Left ventricle myocardium inferior (tissue), 1 donor: ENCODE measurements around the gene AJAP1. TPM values are rescaled to one million over a fixed set of nuclear protein-coding genes. Genes with fewer than 3 reads are reported as not detected.

ENCODE experiments used
- DNase-seq: peaks from one replicate; pipeline ENCODE4 v3.0.0-alpha.2; 2020
- H3K27ac ChIP-seq: fragments of 200-600 bp; replicated peaks from 2 replicates; pipeline ENCODE4 v1.8.0; 2021
- H3K27me3 ChIP-seq: fragments of 200-600 bp; 2 replicates; pipeline ENCODE4 v1.8.0; 2021; ENCODE audit warnings: low read depth
- H3K36me3 ChIP-seq: fragments of 200-600 bp; 2 replicates; pipeline ENCODE4 v1.8.0; 2021
- H3K4me1 ChIP-seq: fragments of 200-600 bp; 2 replicates; pipeline ENCODE4 v1.8.0; 2021
- H3K4me3 ChIP-seq: fragments of 200-600 bp; 2 replicates; pipeline ENCODE4 v1.8.0; 2021; ENCODE audit warnings: mild to moderate bottlenecking, moderate library complexity
- H3K9me3 ChIP-seq: fragments of 200-600 bp; replicated peaks from 2 replicates; pipeline ENCODE4 v1.8.0; 2021
- intact Hi-C: fragments of 100-400 bp; cut with micrococcal nuclease; formaldehyde crosslinking; loops from one replicate; pipeline ENCODE4 v1.11.0; 2022
- total RNA-seq: library from RNA; stranded (reverse); fragmentation: NEBNext Ultra II Directional; extraction: Animal tissue kit (Norgen Biotek cat#: 25700); gene quantifications from one replicate; pipeline ENCODE4 v1.2.1, GENCODE V29; 2021
- TF ChIP-seq, protein P1 (sequence below): fragments of 200-600 bp; IDR thresholded peaks from 2 replicates; pipeline ENCODE4 v1.8.0; 2021; ENCODE audit warnings: antibody characterized with exemption, mild to moderate bottlenecking, borderline replicate concordance
- donor health status: DM: no; HTN: yes; CAD: no; lungs with severe emphysema.

Gene AJAP1
- total RNA-seq, 1 donor from 2014 or later = 0.16 TPM

DNA sequence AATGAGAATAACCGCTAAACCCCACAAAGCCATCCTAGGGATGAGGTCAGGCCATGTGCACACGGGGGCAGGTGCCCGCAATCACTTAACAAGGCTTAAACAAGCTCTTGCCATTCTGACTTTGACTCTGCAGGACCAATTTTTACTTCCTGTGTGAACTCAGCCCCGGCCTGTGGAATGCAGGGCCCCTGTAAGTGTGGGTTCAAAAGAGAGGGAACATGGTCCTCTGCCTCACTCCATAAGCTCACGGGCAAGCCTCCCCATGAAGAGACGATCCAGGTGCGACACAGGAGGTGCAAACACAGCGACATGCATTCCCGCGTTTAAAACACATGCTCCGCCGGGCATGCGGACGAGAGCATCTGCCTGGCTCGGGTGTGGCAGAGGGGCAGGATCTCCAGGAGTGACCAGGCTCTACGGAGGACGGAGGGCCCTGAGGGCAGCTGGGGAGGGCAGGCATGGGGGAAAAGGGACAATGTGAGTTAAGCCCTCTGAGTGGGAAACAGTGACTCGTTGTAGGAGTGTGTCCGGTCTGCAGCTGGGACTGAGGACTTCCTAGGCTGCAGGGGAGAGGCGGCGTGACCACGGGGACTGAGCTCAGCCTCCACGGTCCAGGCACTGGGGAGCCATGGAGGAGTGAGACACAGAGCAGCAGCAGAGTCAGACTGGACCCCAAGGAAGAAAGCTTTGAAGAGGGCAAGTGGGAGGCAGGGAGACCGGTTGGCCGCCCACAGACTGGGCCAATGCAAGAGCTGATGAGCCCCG is 40.6 kb upstream of the AJAP1 start:
- intact Hi-C loops = no loop called here
- no peaks in the 10 kb centered on the region for H3K4me1 ChIP-seq
- no peak overlapping the region for H3K27ac ChIP-seq
- H3K27me3 ChIP-seq = peaks cover 38% of the 10 kb centered on the region
- H3K36me3 ChIP-seq = no peaks in the 10 kb centered on the region
- H3K4me3 ChIP-seq = no peak overlapping the region
- DNase-seq = no peak
- peaks cover 25% of the 10 kb centered on the region for H3K9me3 ChIP-seq
- TF ChIP-seq, protein P1, sequence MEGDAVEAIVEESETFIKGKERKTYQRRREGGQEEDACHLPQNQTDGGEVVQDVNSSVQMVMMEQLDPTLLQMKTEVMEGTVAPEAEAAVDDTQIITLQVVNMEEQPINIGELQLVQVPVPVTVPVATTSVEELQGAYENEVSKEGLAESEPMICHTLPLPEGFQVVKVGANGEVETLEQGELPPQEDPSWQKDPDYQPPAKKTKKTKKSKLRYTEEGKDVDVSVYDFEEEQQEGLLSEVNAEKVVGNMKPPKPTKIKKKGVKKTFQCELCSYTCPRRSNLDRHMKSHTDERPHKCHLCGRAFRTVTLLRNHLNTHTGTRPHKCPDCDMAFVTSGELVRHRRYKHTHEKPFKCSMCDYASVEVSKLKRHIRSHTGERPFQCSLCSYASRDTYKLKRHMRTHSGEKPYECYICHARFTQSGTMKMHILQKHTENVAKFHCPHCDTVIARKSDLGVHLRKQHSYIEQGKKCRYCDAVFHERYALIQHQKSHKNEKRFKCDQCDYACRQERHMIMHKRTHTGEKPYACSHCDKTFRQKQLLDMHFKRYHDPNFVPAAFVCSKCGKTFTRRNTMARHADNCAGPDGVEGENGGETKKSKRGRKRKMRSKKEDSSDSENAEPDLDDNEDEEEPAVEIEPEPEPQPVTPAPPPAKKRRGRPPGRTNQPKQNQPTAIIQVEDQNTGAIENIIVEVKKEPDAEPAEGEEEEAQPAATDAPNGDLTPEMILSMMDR = no peak

GRCh38 chr1:4614371-4615137 is 39.9 kb upstream of the AJAP1 start:
- Histone ChIP-seq H3K4me1 (no peaks in the 10 kb centered on the region), H3K4me3 (no peak overlapping the region), H3K27ac (no peak overlapping the region), H3K9me3 (peaks cover 17% of the 10 kb centered on the region), H3K27me3 (peaks cover 32% of the 10 kb centered on the region), H3K36me3 (no peaks in the 10 kb centered on the region)
- DNase-seq = no peak
- TF ChIP-seq, protein P1 = no peak
- intact Hi-C loops = no loop called here

DNA sequence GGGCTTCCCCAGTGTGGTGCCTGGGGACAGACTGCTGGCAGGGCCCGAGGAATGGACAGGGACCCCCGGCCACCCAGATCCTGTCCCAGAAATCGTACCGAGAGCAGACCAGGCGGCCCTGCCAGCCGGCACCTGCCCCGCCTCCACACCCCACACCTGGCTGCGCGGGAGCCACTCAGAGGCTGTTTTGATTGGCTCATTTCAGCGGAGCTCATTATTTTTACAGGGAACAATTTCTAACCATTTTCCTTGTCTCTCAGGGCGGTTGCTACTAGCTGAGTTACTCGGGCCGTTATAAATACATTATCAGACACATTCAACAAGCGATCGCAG is 39.3 kb upstream of the AJAP1 start:
- Histone ChIP-seq H3K27ac (no peak overlapping the region), H3K36me3 (no peaks in the 10 kb centered on the region), H3K4me3 (no peak overlapping the region), H3K27me3 (peaks cover 26% of the 10 kb centered on the region), H3K4me1 (no peaks in the 10 kb centered on the region), H3K9me3 (peaks cover 12% of the 10 kb centered on the region)
- intact Hi-C loops = no loop called here
- TF ChIP-seq, protein P1 = no peak
- DNase-seq = no peak

- H3K36me3 ChIP-seq = no peaks in the 10 kb centered on the region
- peaks cover 24% of the 10 kb centered on the region for H3K27me3 ChIP-seq
- TF ChIP-seq, protein P1 = no peak
- H3K27ac ChIP-seq = no peak overlapping the region
- no peaks in the 10 kb centered on the region for H3K4me1 ChIP-seq
- intact Hi-C loops = no loop called here
- H3K9me3 ChIP-seq = peaks cover 8% of the 10 kb centered on the region
- no peak overlapping the region for H3K4me3 ChIP-seq
- no peak for DNase-seq
Observed at GRCh38 chr1:4615501-4615900, 38.9 kb upstream of the AJAP1 start.

- peaks cover 19% of the 10 kb centered on the region for H3K27me3 ChIP-seq
- intact Hi-C loops = no loop called here
Observed at GRCh38 chr1:4616831-4617465, 37.5 kb upstream of the AJAP1 start.

More at GRCh38 chr1:4616831-4617465, 37.5 kb upstream of the AJAP1 start:
- H3K27ac ChIP-seq = no peak overlapping the region
- H3K4me3 ChIP-seq = no peak overlapping the region
- DNase-seq = no peak
- no peaks in the 10 kb centered on the region for H3K9me3 ChIP-seq
- no peaks in the 10 kb centered on the region for H3K36me3 ChIP-seq
- TF ChIP-seq, protein P1 = no peak
- no peaks in the 10 kb centered on the region for H3K4me1 ChIP-seq
